LNCaP clone FGC (cell line): ENCODE measurements around the gene MAD1L1.
"Not testable (repeated sequence)": the region's sequence is repeated elsewhere in the genome, so short reads cannot be mapped to it uniquely, and the experiment has no call there.

ENCODE experiments used
- DNase-seq: peaks from one replicate; pipeline ENCODE4 v3.0.0-alpha.2; 2011; ENCODE audit warnings: low read depth
- H3K4me3 ChIP-seq: 2 replicates; pipeline ENCODE4 v1.5.1; 2011; ENCODE audit warnings: mild to moderate bottlenecking, low read depth, low read length, control low read depth
- TF ChIP-seq, protein P1 (sequence below): IDR thresholded peaks from 2 replicates; pipeline ENCODE4 v1.5.1; 2012; ENCODE audit warnings: mild to moderate bottlenecking; ENCODE audit not compliant: control insufficient read depth, insufficient read depth; ENCODE audit errors: extremely low read depth

The MAD1L1 gene

DNA sequence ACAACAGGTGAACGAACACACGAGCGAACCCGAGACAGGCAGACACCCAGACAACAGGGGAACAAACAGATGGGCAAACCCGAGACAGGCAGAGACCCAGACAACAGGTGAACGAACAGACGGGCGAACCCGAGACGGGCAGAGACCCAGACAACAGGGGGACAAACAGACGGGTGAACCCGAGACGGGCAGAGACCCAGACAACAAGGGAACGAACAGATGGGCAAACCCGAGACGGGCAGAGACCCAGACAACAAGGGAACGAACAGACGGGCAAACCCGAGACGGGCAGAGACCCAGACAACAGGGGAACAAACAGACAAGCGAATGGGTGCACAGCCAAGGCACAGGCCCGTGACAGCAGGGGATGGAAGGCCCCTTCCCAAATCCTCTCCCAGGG is 298.0 kb downstream of the MAD1L1 start:
- no peak overlapping the region for H3K4me3 ChIP-seq
- TF ChIP-seq, protein P1, sequence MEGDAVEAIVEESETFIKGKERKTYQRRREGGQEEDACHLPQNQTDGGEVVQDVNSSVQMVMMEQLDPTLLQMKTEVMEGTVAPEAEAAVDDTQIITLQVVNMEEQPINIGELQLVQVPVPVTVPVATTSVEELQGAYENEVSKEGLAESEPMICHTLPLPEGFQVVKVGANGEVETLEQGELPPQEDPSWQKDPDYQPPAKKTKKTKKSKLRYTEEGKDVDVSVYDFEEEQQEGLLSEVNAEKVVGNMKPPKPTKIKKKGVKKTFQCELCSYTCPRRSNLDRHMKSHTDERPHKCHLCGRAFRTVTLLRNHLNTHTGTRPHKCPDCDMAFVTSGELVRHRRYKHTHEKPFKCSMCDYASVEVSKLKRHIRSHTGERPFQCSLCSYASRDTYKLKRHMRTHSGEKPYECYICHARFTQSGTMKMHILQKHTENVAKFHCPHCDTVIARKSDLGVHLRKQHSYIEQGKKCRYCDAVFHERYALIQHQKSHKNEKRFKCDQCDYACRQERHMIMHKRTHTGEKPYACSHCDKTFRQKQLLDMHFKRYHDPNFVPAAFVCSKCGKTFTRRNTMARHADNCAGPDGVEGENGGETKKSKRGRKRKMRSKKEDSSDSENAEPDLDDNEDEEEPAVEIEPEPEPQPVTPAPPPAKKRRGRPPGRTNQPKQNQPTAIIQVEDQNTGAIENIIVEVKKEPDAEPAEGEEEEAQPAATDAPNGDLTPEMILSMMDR, result no peak
- DNase-seq, result no peak

DNA sequence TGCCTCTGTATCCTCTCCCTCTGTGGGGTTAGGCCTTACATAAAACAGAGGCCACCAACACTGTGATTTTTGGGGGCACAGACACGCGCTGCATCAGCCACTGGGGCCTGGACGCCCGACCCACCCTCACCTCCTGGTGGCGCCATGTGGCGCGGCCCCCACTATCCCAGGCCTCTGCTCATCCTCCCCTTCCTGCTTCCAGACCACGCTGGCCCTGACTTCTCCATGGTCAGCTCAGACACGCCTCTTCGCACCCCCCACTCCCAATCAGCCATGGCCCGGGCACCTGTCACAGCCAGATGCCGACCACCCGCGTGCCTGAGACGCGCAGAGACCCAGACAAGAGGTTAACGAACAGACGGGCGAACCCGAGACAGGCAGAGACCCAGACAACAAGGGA is 298.7 kb downstream of the MAD1L1 start:
- no peak for DNase-seq
- no peak overlapping the region for H3K4me3 ChIP-seq
- TF ChIP-seq, protein P1, result no peak

DNA sequence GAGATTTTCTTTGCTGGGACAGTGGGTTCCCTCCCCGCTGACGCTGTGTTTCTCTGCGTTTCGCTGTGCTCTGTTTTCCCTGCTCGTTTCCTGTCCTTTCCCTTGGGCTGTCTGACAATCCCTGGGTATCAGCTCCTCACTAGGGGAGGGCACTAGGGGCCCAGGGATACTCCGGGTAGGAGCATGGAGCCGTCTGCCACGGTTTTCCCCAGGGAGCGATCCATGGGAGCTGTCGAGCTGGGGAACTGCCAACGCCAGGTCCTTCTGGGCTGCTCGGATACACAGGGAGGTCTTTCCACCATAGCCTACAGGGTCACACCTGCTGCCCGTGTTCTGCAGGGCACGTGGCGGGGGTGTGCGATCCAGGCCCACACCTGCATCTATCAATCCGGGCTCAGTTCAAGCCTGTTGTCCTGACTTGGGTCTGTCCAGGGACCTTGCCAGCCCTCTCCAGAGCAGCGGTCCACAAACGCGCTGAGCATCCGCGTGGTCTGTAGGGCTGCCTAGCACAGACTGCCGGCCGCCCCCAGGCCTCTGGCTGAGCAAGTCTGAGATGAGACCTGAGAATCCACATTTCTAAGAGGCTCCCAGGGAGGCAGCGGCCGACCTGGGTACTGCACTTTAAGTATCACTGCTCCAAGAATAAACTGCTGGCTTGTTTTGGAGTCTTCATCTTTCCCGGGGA is 299.5 kb downstream of the MAD1L1 start:
- H3K4me3 ChIP-seq, result no peak overlapping the region
- no peak for DNase-seq
- TF ChIP-seq, protein P1, result no peak

DNA sequence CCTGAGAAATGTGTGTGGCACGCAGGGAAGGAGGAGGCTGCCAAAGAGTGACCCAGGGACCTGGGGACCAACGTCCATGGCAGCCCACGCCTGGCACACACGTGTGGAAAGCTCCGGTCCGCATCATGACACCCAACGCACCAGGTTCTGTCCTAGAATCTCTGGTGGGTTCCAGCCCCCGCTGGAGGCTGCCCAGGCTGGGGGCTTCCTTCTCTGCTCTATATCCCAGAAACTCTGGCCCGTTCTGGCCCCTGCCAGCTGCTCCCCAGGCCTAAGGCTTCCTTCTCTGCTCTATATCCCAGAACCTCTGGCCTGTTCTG is 300.8 kb downstream of the MAD1L1 start:
- TF ChIP-seq, protein P1, result no peak
- DNase-seq, result no peak
- H3K4me3 ChIP-seq, result no peak overlapping the region

DNA sequence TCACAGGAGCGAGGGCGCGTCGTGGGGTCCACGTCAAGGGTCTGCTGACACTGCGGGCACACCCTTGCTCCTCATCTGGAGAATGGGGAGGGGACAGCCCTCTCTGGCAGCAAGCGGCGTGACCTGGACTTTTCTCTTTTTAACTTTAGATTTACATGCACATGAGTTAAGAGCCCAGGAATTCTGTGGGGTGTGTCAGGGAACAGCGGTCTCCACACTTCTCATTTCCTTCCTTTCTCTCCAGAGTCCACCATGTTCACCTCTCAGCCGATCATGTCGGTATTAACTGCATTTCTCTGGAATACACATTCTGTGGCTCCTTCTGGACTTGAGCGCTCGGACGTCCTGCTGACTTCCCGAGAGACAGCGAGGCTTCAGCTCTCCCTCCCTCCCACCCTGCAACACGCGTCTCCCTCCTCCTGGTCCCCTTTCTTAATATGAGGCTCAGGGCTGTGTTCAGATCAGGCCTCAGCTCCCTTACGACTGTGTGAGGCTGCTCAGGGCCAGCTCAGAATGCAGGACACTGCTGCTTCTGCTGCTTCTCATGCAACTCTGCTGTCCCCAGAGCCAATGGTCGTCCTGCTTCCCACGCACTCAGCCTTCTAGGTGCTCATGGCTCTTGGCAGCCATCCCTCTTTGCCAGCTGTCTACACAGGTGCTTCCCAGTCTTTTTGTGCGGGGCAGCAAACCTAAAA is 301.3 kb downstream of the MAD1L1 start:
- no peak overlapping the region for H3K4me3 ChIP-seq
- TF ChIP-seq, protein P1, result no peak
- DNase-seq, result no peak

DNA sequence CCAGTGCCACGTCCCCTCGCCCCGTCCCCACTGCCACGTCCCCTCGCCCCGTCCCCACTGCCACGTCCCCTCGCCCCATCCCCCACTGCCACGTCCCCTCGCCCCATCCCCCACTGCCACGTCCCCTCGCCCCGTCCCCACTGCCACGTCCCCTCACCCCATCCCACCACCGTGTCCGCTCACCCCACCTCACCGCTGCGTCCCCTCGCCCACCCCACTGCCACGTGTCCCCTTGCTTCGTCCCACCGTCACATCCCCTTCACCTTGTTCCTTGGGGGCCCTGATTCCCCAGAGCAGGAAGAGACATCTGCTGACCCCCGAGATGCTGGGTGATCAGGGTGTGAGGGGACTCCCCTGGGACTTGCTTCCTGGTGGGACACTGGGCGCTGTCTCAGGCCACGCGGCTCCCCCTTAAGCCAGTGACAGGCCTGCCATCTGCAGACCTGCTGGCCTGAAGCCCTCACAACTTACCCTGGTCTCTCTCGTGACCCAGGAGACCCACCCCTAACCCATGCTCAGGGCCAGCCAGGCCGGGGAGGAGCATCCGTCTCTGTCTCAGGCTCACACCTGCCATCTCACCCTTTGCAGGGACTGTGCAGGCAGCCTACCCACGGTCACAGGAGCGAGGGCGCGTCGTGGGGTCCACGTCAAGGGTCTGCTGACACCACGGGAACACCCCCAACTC is 302.2 kb downstream of the MAD1L1 start:
- TF ChIP-seq, protein P1, result no peak
- H3K4me3 ChIP-seq, result no peak overlapping the region
- DNase-seq, result no peak

DNA sequence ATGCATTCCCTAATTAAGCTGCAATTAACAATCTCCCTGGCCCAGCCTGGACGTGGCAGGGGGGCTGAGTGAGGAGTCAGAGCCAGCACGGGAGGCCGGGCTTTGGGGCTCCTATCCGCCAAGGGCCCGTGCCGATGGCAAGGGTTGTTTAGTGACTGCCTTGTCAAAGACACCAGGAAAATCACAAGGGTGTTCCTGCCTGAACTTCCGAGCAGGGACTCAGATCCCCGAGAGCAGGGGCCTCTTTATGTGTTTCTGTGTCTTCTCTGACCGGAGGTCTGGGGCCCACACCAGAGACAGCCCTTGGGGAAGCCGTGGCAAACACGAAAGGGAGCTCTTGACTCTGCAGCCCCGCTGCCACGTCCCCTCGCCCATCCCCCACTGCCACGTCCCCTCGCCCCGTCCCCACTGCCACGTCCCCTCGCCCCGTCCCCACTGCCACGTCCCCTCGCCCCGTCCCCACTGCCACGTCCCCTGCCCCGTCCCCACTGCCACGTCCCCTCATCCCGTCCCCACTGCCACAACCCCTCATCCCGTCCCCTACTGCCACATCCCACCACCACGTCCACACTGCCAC is 303.3 kb downstream of the MAD1L1 start:
- H3K4me3 ChIP-seq, DNase-seq: not testable (repeated sequence)
